Measurements from ENCODE around the gene SLC20A1. TPM values are rescaled to one million over a fixed set of nuclear protein-coding genes. Genes with fewer than 3 reads are reported as not detected.
"Not testable (repeated sequence)": the region's sequence is repeated elsewhere in the genome, so short reads cannot be mapped to it uniquely, and the experiment has no call there.

Gene SLC20A1
- 29.2 and 32.8 TPM in 2 replicates for total RNA-seq (2014; rRNA removed; shearing (Covaris generic))
- 58.3 and 73.7 TPM in 2 replicates for polyA plus RNA-seq (2015; cell fraction: cytosol; rRNA removed)
- polyA plus RNA-seq (2015; cell fraction: nucleus; rRNA removed), result 122 and 143 TPM in 2 replicates

GRCh38 chr2:112645310-112646101 lies at the start of gene SLC20A1:
Gene SLC20A1, plus strand, starts transcription at chr2:112645939. Its CDS starts 890 bp downstream, at chr2:112646829.
- DNase-seq (ENCODE audit: low read depth, low spot score), result peak; percentile 91
- in situ Hi-C loops (cut with HindIII; ENCODE audit: low pct_unique_long_range_greater_than_20kb, low sequenced_read_pairs), result no loop called here

GRCh38 chr2:112597537-112598322 lies 48.0 kb upstream of the SLC20A1 start:
- in situ Hi-C loops (cut with HindIII; ENCODE audit: low pct_unique_long_range_greater_than_20kb, low sequenced_read_pairs), result no loop called here
- no peak for DNase-seq (ENCODE audit: low read depth, low spot score)

- DNase-seq (ENCODE audit: low read depth, low spot score), result no peak
- in situ Hi-C loops (cut with HindIII; ENCODE audit: low pct_unique_long_range_greater_than_20kb, low sequenced_read_pairs), result no loop called here
Measured at GRCh38 chr2:112600634-112601033, 45.1 kb upstream of the SLC20A1 start.

- DNase-seq (ENCODE audit: low read depth, low spot score), result no peak
- in situ Hi-C loops (cut with HindIII; ENCODE audit: low pct_unique_long_range_greater_than_20kb, low sequenced_read_pairs), result no loop called here
Measured at GRCh38 chr2:112601754-112602153, 44.0 kb upstream of the SLC20A1 start.

- in situ Hi-C loops (cut with HindIII; ENCODE audit: low pct_unique_long_range_greater_than_20kb, low sequenced_read_pairs), result no loop called here
- no peak for DNase-seq (ENCODE audit: low read depth, low spot score)
Measured at GRCh38 chr2:112602917-112603316, 42.8 kb upstream of the SLC20A1 start.

GRCh38 chr2:112603731-112604130 lies 42.0 kb upstream of the SLC20A1 start:
- no peak for DNase-seq (ENCODE audit: low read depth, low spot score)
- in situ Hi-C loops (cut with HindIII; ENCODE audit: low pct_unique_long_range_greater_than_20kb, low sequenced_read_pairs), result no loop called here

- in situ Hi-C loops (cut with HindIII; ENCODE audit: low pct_unique_long_range_greater_than_20kb, low sequenced_read_pairs), result no loop called here
- no peak for DNase-seq (ENCODE audit: low read depth, low spot score)
Measured at GRCh38 chr2:112604952-112605351, 40.8 kb upstream of the SLC20A1 start.

- in situ Hi-C loops (cut with HindIII; ENCODE audit: low pct_unique_long_range_greater_than_20kb, low sequenced_read_pairs), result no loop called here
- no peak for DNase-seq (ENCODE audit: low read depth, low spot score)
Measured at GRCh38 chr2:112605926-112606325, 39.8 kb upstream of the SLC20A1 start.

GRCh38 chr2:112606547-112606946 lies 39.2 kb upstream of the SLC20A1 start:
- no peak for DNase-seq (ENCODE audit: low read depth, low spot score)
- in situ Hi-C loops (cut with HindIII; ENCODE audit: low pct_unique_long_range_greater_than_20kb, low sequenced_read_pairs), result no loop called here

- in situ Hi-C loops (cut with HindIII; ENCODE audit: low pct_unique_long_range_greater_than_20kb, low sequenced_read_pairs), result no loop called here
- no peak for DNase-seq (ENCODE audit: low read depth, low spot score)
Measured at GRCh38 chr2:112607680-112608438, 37.9 kb upstream of the SLC20A1 start.

- DNase-seq (ENCODE audit: low read depth, low spot score); in situ Hi-C loops (cut with HindIII; ENCODE audit: low pct_unique_long_range_greater_than_20kb, low sequenced_read_pairs): not testable (repeated sequence)
Measured at GRCh38 chr2:112609320-112609719, 36.4 kb upstream of the SLC20A1 start.

- in situ Hi-C loops (cut with HindIII; ENCODE audit: low pct_unique_long_range_greater_than_20kb, low sequenced_read_pairs); DNase-seq (ENCODE audit: low read depth, low spot score): not testable (repeated sequence)
Measured at GRCh38 chr2:112612283-112612682, 33.5 kb upstream of the SLC20A1 start.

GRCh38 chr2:112614201-112614840 lies 31.4 kb upstream of the SLC20A1 start:
- DNase-seq (ENCODE audit: low read depth, low spot score), result no peak
- in situ Hi-C loops (cut with HindIII; ENCODE audit: low pct_unique_long_range_greater_than_20kb, low sequenced_read_pairs), result no loop called here

GRCh38 chr2:112615051-112615450 lies 30.7 kb upstream of the SLC20A1 start:
- in situ Hi-C loops (cut with HindIII; ENCODE audit: low pct_unique_long_range_greater_than_20kb, low sequenced_read_pairs), result no loop called here
- no peak for DNase-seq (ENCODE audit: low read depth, low spot score)

- in situ Hi-C loops (cut with HindIII; ENCODE audit: low pct_unique_long_range_greater_than_20kb, low sequenced_read_pairs); DNase-seq (ENCODE audit: low read depth, low spot score): not testable (repeated sequence)
Measured at GRCh38 chr2:112615798-112616197, 29.9 kb upstream of the SLC20A1 start.

- no peak for DNase-seq (ENCODE audit: low read depth, low spot score)
- in situ Hi-C loops (cut with HindIII; ENCODE audit: low pct_unique_long_range_greater_than_20kb, low sequenced_read_pairs), result no loop called here
Measured at GRCh38 chr2:112618383-112618782, 27.4 kb upstream of the SLC20A1 start.

GRCh38 chr2:112621790-112622527 lies 23.8 kb upstream of the SLC20A1 start:
- no peak for DNase-seq (ENCODE audit: low read depth, low spot score)
- in situ Hi-C loops (cut with HindIII; ENCODE audit: low pct_unique_long_range_greater_than_20kb, low sequenced_read_pairs), result no loop called here

All from SK-MEL-5 (cell line).